D721Med (cell line): ENCODE measurements around the gene LRRC3C.

ENCODE experiments used
- DNase-seq: peaks from one replicate; pipeline ENCODE4 v3.0.0; 2011; ENCODE audit warnings: low spot score; ENCODE audit not compliant: insufficient read length
- FAIRE-seq: peaks from 2 replicates; lab custom pipeline; 2011; peaks lifted over from hg19 to GRCh38; lab: Jason Lieb, UNC
- CTCF ChIP-seq: IDR thresholded peaks from 2 replicates; pipeline ENCODE4 v1.5.1; 2012; ENCODE audit warnings: mild to moderate bottlenecking, control low read depth; ENCODE audit not compliant: insufficient read depth; ENCODE audit errors: missing control alignments

Gene LRRC3C

DNA sequence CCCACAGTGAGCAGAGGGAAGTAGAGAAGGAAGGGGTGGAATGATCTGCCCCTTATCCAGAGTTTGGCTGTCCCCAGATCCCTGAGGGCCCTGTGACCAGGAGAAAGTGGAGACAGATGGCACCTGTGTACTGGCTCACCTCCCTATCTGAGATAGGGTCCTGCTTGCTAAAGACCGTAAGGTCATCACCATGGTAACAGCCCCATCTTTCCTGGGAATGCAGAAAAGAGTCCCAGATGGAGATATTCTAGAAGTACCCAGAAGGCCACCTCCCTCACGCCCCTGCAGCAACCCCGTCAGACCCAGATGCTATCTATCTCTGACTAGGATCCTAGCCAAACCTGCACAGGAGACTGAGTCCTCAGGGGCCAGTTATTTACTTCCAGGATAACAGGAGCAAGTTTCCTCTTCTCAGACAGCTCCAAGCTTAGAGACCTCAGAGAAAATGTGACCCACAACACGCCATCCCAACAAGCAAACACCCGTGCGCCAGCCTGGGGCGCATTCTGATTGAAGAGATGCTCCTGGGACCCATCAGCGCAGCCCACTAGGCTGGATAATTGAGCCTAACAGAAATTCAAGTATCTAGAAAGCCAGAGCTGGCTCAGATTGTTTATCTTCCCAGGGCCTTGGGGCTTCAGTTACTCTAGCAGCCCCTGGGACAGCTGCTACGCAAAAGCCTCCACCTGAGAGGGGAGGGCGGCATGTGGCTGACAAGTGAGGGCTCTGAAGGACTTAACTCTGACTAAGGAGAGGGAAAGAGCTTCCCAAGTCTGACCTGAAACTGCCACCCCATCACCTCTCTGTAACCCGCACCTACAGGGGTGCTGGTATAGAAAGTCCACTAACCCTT is 2.0 kb upstream of the LRRC3C start:
- no peak for TF ChIP-seq CTCF
- no peak for DNase-seq
- FAIRE-seq = no peak

DNA sequence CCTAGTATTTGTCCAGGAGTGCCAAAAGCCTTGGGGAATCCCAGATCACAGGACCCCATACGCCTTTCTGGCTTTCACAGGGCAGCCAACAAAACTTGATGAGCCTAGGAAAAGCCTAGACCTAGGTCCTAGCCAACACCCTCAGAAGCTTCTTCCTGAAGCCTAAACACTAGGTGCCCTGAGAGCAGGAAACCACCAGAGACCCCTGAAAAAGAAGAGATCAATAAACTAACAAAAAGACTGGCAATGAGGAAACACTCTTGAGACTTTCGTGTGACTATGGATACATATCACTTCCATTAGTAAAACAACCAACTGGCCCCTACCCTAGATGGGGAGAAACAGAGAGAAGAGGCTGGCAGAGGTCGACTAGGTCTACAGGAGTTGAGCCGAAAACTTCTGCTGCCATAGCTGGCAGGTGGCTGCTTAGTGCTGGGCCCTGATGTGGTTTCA is 1.4 kb upstream of the LRRC3C start:
- FAIRE-seq (no peak), DNase-seq (no peak)
- no peak for TF ChIP-seq CTCF

DNA sequence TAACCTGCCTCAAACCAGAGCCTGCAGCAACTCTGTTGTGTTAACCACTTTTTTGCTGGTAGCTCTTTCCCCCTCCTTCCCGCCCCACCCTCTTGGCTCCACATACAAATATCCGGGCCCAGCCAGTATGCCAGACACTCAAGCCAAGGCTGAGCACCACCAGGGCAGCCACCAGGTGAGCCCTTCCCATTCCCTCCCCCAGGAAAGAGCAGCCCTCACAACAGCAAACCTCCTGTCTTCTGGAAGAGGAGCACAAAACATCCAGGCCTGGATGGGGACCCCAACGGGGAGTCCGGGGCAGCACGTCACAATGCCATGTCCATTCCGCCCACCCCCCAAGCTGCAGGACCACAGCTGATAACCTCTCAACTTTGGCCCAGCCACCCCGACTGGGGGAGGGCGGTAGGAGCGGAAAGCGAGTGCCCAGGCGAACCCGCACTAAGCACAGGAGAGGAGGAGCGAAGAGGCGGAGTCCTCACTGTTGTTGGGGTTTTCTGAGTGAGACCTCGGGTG is 888 bp upstream of the LRRC3C start:
- FAIRE-seq (no peak), DNase-seq (no peak)
- no peak for TF ChIP-seq CTCF

DNA sequence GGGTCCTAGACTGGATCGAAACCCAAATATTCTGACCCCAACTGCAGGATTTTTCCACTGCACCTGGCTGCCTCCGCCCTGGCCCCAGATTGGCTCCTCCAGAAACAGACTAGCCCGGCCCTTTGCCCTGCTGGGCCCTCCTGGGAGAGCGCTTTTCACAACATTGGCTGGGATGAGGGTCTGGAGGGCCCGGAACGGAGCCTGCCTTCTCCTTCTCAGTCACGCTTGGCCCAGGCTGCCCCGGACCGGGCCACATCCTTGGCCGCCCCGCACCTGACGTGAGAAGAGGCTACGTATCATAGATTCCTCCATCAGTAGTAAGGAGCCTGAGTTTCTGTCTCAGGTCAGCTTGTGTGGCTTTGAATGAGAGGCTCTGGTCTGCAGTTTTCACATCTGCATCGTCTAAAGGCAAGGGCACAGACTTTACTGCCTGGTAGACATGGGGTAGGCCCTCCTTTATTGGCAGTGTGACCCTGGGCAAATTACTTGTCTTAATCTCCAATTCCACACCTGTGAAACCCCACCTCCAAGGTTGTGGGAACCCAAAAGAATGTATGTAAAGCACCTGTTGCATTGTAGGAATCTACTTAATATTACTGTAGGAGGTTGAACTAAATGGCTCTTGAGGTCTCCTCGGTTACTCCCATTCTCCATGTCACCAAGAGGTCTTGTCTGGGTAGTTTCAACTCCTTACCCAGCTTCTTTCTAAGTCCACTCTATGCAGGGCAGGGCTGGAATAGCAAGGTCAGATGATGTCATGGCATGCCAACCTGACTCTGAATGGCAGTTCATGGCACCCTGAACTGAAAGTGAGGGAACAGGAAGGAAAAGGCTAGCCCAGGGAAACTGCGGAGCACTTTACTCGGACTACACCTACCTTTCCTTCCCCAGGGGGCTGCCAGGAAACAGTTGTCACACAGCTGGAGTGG is 661 bp downstream of the LRRC3C start:
- TF ChIP-seq CTCF = no peak
- DNase-seq (no peak), FAIRE-seq (no peak)

DNA sequence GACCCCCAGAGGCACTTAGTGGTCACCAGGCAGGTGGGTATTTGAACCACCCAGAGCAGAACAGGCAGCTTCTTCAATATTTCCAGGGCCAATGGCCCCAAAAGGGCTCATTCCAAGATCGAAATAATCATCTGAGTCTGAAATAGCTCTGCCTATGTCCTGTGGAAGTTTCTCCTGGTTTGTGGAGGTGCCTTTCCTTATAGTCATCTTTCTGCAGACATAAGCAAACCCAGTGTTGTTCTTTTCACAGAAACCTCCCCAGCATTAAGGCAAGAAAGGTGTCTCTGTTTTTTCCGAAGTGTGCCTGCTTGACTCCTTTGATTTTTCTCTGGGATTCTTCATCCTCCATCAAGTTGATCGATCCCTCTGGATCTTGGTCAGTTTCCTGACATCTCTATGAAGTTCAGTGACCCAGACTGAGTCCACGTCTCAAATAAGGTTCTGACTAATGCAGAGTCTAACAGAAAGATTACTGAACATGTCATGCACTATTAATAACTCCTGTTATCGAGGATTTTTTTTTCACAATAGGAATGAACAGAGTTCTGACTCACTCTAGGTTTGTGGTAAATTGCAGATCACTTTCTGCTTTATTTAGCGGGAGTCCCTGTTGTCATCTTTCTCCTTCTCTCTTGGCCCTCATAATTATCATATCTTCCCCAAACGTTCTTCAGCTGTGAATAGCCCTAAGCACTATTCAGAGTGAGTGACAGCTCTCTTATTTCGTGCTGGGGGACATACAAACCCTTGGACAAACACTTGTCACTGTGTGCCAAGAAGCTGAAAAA is 1.5 kb downstream of the LRRC3C start:
- DNase-seq (no peak), FAIRE-seq (no peak)
- no peak for TF ChIP-seq CTCF

DNA sequence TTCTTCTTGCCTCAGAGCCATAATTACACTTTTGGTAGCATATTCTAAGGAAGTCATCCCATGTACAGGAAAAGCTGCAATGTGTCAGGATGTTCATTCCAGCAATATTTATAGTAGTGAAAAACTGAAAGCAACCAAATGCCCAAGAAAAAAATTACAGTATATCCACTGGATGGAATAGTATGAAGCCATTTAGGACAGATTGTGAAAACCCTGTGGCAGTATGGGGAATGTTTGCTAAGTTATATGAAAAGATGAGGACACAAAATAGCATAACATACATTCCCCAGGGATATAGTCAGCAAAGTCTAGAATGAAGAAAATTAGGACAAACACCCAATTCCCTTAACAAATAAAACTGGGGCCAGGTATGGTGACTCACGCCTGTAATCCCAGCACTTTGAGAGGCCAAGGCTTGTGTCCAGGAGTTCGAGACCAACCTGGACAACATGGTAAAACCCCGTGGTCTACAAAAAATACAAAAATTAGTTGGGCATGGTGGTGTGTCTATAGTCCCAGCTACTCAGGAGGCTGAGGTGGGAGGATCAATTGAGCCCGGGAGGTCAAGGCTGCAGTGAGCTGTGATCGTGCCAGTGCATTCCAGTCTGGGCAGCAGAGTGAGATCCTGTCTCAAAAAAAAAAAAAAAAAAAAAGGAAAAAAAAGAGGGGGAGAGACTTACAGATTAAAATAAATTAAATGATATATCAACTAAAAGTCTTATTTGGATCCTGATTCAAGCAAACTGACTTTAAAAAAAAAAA is 2.3 kb downstream of the LRRC3C start:
- no peak for DNase-seq
- no peak for FAIRE-seq
- no peak for TF ChIP-seq CTCF
